WI38 (cell line): ENCODE data around the gene PHF20.
"Not testable (repeated sequence)": the region's sequence is repeated elsewhere in the genome, so short reads cannot be mapped to it uniquely, and the experiment has no call there.

Source experiments
- H3K4me3 ChIP-seq: 2 replicates; pipeline ENCODE4 v1.5.1; 2011; ENCODE audit warnings: low read depth, mild to moderate bottlenecking, control low read depth, low read length
- TF ChIP-seq, protein P1 (sequence below): IDR thresholded peaks from 2 replicates; pipeline ENCODE4 v1.5.1; 2012; ENCODE audit warnings: low read depth, mild to moderate bottlenecking, control low read depth, low read length

Gene PHF20

DNA sequence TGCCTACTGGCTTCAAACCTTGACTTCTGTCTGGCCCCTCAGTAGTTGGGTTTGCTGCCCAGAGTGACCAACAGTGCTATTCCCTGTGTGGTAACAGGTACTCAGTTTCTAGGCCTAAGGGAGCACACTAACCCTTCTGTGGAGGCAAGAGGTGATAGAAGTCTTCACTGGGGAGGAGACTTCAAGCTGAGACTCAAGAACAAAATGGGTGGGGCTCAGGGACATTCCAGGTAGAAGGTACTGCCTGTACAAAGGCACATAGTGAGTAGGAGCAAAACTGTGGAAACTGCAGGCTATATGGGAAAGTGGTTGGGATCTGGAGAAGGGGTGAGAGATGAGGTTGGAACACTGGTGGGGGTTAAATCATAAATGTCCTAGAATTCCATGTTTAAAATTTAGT lies 184.8 kb downstream of the PHF20 start:
- no peak overlapping the region for H3K4me3 ChIP-seq
- TF ChIP-seq, protein P1, sequence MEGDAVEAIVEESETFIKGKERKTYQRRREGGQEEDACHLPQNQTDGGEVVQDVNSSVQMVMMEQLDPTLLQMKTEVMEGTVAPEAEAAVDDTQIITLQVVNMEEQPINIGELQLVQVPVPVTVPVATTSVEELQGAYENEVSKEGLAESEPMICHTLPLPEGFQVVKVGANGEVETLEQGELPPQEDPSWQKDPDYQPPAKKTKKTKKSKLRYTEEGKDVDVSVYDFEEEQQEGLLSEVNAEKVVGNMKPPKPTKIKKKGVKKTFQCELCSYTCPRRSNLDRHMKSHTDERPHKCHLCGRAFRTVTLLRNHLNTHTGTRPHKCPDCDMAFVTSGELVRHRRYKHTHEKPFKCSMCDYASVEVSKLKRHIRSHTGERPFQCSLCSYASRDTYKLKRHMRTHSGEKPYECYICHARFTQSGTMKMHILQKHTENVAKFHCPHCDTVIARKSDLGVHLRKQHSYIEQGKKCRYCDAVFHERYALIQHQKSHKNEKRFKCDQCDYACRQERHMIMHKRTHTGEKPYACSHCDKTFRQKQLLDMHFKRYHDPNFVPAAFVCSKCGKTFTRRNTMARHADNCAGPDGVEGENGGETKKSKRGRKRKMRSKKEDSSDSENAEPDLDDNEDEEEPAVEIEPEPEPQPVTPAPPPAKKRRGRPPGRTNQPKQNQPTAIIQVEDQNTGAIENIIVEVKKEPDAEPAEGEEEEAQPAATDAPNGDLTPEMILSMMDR, result no peak

DNA sequence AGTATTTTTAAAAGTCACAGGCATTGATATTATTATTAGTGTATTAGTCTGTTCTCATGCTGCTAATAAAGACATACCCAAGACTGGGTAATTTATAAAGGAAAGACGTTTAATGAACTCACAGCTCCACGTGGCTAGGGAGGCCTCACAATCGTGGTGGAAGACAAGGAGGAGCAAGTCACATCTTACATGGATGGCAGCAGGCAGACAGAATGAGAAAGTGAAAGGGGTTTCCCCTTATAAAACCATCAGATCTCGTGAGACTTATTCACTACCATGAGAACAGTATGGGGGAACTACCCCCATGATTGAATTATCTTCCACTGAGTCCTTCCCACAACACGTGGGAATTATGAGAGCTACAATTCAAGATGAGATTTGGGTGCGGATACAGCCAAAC lies 187.5 kb downstream of the PHF20 start:
- H3K4me3 ChIP-seq, result not testable (repeated sequence)

DNA sequence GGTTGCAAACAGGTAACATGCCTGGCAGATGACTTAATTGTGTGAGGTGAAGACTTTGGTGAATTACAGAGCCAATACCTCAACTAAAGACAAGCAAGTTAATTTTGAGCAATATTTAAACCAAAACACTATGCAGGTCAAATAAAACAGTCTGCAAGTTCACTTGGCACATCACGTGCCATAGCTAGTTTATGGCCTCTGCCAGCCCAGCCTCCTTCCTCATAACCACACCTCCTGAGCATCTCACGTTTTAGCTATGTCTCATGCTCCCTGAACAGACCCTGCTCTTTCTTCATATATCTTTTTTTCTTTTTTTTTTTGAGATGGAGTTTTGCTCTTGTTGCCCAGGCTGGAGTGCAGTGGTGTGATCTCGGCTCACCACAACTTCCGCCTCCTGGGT lies 192.1 kb downstream of the PHF20 start:
- TF ChIP-seq, protein P1, result no peak
- no peak overlapping the region for H3K4me3 ChIP-seq

DNA sequence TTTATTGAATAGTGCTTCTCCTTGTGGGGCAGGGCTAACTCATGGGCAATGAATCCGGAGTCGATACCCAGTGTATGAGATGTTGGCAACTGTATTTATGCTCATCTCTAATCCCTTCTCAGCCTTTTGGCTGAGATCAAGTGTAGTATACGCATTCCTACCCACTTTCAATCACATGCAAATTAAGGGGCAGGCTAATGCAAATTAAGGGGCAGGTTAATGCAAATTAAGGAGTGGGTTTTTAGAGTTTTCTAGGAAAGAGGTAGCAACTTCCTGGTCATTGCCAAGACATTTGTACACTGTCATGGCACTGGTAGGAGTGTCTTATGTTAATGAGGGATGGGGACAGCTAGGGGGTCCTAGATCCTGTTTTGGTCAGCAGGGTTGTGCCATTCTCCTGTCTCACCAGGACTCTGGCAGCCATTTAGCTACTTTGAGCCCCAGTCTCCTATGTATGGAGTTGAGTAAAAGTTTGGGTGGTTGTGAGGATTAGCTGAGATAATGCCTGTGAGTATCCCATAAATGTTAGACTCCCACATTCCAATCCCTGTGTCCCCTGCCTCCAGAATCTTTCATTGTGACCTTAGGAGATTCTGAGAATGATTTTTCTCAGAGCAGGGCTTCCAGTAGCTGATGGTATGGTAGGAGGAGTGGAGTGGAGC lies 196.3 kb downstream of the PHF20 start, which contains the start of gene CNBD2:
Gene CNBD2 (plus strand): TSS at position 612 of the 662 bp plus-strand sequence. CDS start 173 bp downstream, outside the sequence.
- no peak within 1 kb of the TSS for H3K4me3 ChIP-seq
- TF ChIP-seq, protein P1, result no peak

DNA sequence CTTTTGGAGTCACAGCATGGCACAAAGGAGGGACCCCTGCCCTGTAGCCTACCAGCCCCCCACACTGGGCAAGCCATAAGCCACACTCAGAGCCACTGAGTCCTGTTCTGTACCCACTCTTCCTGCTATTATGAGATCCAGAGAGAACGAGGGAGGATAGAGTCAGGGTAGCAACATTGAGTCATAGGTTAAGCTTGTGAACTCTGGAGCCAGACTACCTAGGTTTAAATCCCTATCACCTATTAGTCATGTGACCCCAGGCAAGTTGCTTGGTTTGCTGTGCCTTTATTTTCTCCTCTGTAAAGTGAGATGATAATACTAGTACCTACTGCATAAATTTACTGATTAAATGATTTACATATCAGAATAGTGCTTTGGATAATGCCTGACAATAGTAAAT lies 197.1 kb downstream of the PHF20 start:
- TF ChIP-seq, protein P1, result no peak
- H3K4me3 ChIP-seq, result no peak overlapping the region

DNA sequence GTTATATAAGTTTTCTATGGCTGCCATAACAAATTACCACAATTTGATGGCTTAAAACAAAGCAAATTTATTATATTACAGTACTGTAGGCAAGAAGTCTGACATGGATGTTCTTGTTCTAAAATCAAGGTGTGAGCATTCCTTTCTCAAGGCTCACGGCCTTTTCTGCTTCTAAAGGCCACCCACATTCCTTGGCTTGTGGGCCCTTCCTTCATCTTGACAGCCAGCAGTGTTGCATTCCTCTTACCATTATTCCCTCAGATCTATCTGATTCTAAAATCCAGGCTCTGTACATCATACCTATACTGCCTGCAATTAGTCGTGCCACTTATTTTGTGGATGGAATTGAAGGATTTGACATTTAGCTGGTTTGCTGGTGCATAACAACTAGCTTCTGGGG lies 200.2 kb downstream of the PHF20 start:
- H3K4me3 ChIP-seq, result no peak overlapping the region
- TF ChIP-seq, protein P1, result no peak

DNA sequence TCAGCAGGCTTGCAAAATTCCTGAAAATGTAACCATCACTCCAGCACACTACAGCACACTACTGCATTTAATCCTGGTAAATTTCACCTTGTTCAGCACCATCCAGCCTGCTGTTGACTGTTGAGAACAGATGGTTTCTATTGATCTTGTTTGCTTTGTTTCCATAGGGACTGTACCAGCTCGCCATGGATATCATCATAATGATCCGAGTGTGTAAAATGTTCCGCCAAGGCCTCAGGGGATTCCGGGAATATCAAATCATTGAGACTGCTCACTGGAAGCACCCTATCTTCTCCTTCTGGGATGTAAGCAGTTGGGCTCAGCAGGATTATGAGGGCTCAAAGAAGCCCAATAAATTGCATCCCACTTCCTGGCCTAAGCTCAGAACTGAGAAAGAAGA lies 200.6 kb downstream of the PHF20 start:
- TF ChIP-seq, protein P1, result no peak
- no peak overlapping the region for H3K4me3 ChIP-seq

DNA sequence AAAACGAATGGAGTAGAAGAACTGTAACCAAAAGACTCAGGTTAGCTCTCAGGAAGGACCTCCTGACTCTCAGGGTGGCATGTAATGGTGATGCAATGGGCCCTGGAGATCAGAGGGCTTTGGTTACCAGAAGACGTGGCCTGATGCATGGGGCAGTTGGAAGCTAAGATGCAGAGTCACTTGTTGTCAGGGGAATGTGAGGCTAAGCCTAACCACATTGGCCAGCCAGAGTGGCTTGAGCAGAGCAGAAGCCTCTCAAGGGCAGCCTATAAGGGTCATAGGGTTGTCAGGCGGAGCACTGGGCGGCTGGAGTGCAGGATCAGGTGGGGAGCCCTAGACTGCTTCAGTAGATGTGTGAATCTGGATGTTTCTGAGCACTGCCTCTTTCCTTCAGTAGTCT lies 202.4 kb downstream of the PHF20 start:
- no peak overlapping the region for H3K4me3 ChIP-seq
- TF ChIP-seq, protein P1, result no peak
